HG02870 (cell line): ENCODE data around the gene SEMA3F.
"Not testable (repeated sequence)": the region's sequence is repeated elsewhere in the genome, so short reads cannot be mapped to it uniquely, and the experiment has no call there.

ENCODE experiments used
- ATAC-seq: cut with Tn5 transposase; IDR thresholded peaks from one replicate; pipeline ENCODE4 v1.9.1; 2021; ENCODE audit warnings: mild to moderate bottlenecking, moderate library complexity; ENCODE audit not compliant: unreplicated experiment

The SEMA3F gene

DNA sequence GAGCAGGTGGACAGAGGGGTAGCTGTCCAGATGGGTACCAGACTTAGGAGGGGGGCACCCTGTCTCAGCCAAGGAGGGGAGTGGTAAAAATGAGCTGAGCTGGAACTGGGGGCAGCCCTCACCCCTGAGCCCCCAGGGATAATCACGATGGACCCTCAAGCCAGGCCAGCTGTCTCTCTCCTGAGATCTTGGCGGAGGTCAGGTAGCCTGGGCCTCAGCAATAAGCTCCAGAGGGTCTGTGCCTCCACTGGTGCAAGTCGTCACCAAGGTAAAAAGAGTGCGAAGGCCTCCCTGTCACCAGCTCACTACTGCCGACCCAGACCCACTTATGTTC is 55.0 kb downstream of the SEMA3F start:
- ATAC-seq: no peak

DNA sequence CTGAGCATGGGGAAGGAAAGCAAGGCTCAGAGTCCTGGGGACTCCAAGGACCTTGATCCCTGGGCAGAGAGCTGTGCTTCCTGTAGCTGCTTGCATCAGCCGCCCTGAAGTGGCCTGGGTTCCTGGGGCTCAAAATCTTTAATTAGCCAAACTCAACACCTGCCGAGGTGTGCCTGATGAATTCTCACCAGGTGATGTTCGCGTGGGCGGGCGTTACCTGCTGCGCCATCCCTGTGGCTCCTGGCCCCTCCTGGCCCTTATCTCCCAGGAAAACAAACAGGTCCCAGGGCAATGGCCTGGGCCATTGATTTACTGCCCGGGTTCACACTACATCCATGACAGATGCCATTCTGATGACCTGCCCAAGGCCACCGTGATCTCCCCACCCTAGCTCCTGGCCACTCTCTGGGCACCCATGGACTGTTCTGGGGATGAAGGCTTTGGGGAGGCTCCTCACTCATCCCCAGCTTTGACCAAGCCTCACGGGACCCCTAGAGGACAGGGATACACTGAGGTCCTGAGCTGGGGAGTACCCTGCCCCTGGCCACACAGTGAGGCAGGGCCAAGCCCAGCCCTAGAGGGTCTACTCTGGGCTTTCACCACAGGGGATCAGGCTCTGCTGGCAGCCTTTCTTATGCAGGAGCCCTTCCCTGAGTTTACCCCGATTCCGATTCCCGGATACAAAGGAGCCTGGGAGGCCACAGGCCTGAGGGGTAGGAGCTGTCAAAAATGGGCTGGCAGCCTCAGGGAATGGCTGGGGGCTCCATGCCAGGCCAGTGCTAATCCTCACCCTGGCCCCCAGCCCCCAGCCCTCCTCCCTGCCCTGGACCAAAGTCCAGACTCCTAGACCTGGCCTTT is 55.6 kb downstream of the SEMA3F start:
- ATAC-seq: no peak

DNA sequence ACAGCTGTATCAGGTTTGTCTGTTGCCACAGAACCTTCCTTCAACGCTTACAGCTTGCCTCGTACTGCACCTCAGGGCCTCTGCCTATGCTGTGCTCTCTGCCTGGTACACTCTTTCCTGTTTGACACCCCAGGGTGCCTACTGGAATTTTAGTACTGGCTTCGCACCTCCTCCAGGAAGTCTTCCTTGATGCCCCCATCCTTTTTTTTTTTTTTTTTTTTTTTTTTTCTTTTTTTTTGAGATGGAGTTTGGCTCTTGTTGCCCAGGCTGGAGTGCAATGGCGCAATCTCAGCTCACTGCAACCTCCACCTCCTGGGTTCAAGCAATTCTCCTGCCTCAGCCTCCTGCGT is 56.2 kb downstream of the SEMA3F start:
- not testable (repeated sequence) for ATAC-seq

DNA sequence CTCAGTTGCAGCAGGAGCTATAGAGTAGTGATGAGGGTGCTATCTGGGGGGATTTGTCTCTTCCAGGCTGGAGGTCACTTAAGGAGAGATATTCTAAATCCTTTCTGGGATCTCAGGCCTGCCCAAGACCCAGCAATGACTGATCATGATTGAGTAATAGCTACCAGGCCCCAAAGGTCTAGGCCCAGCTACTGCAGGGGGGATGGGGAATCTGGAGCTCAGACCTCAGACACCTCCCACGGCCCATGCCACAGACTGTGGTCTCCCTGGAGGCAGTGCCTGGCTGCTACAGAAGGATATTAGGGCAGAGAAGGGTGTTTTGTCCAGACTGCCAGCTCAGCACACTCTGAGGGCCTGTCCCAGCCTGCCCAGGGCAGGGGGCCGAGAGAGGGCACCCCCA is 56.8 kb downstream of the SEMA3F start:
- no peak for ATAC-seq

DNA sequence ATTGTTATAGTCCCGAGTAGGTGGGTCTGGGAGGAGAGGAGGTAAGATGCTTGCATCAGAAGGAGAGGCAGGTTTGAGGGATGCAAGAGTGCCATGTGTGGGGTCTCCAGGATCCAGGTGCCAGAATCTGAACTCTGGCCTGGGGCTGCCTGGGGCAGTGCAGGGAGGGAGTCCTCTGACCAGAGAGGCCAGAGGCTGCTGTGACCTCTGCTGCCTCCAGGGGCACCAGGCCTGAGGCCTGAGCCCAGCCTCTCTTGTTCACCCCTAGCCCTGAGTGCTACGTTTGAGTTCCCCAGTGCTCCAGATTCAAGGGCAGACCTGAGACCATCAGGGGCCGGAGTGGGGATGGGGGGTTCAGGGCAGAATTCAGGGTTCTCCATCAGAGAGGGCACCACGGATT is 57.4 kb downstream of the SEMA3F start:
- no peak for ATAC-seq

DNA sequence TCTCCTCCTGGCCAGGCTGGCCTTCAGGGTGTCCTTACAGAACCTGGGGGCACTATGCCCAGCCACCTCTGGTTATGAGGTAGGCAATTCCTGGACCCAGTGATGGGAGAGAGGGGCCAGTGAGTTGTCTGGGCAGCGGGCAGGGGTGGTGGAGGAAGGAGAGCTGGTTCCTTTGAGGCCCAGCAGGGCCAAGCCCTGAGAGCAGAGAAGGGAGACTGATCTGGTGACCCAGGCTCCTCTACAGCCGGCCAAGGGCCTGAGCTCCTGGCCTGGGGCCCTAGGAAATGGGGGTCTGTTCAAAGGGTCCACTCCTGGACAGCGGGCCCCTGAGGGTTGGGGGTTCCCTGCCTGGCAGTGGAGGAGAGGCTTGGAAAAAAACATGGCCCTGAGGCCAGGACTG is 57.8 kb downstream of the SEMA3F start:
- no peak for ATAC-seq

DNA sequence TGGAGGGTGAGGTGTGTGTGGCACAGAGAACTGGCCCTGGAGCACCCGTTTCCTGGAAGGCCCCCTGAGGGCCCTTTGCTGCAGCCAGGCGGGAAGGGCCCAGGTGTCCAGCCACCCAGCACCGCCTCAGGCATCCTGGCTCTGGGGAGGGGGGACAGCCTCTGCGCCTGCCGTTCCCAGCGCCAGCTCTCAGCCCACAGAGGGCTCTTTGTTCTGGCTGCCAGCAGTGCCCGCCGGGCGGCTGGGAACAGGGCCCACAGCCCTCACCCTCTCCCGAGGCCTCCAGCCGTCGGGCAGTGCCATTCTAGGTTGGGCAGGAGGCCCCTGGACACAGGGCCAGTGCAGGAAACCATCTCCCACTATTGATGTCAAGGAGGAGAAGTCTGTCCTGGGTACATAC is 58.2 kb downstream of the SEMA3F start:
- no peak for ATAC-seq

DNA sequence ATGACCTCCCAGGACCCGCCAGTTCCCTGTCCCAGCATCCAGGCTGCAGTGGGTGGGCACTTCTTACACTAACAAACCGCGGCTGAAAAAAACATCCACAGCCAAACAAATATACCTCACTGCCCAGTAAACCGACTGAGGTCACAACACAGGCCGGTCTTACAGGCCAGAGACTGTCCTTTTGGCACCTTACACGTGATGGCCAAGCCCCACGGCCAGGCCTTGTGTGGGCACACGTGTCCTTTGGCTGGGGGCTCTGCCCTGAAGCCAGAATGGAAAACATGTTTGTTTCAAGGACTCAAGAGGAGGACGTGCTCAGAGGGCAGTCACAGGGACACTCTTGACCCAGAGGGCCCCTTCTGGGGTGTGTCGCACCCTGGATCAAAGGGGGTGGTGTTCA is 59.7 kb downstream of the SEMA3F start:
- no peak for ATAC-seq

DNA sequence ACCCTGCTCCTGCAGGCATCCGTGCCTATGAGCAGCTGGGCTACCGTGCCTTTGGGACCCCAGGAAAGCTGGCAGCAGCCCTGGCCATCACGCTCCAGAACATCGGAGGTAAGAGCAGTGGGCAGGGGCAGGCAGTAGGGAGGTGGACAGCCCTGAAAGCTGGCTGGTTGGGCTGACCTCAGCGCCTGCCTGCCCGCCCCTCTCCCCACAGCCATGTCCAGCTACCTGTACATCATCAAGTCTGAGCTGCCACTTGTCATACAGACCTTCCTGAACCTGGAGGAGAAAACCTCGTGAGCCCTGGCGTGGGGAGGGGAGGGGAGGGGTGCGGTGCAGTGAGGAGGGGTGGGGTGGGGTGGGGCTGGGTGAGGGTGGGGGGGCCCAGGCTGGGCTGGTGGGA is 60.4 kb downstream of the SEMA3F start:
- no peak for ATAC-seq

DNA sequence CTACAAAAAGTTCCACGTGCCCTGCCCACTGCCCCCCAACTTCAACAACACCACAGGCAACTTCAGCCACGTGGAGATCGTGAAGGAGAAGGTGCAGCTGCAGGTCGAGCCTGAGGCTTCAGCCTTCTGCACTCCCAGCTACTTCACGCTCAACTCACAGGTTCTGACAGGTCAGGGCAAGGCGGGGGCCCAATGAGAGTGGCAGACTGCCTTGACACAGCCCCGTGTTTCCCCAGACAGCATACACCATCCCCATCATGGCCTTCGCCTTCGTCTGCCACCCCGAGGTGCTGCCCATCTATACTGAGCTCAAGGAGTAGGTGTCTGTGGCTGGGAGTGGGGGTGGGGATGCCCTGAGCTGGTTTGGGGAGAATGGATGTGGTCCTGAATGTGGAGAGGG is 62.6 kb downstream of the SEMA3F start:
- ATAC-seq: no peak

DNA sequence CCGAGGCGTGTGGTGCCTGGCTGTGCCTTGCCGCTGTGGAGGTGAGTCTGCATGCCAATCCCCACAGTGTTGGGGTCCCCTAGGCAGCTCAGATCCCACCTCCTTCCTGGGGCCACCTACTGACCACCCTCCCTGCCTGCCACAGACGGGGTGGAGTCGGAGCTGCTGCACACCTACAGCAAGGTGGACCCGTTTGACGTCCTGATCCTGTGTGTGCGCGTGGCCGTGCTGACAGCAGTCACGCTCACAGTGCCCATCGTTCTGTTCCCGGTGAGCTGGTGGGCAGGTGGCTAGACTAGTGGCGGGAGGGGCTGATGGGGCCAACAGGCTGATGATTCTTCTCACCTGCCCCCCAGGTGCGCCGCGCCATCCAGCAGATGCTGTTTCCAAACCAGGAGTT is 63.3 kb downstream of the SEMA3F start:
- ATAC-seq: no peak

DNA sequence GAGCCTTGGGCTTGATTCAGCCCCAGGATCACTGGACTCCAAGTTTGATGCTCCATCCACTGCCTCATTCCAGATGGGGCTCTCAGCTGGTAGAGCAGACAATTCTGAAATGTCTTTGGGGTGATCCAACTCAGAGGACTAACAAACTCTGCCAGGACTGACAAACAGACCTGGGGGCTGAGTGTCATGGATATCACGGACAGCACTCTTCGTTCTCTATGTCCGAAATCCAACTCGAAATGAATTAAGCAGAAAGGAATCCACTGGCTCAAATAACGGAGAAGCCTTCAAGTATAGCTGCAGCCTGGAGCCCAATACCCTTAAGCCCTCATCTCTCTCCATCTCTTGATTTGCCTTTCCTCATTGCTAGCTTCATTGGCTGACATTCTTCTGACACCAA is 64.2 kb downstream of the SEMA3F start:
- ATAC-seq: no peak

DNA sequence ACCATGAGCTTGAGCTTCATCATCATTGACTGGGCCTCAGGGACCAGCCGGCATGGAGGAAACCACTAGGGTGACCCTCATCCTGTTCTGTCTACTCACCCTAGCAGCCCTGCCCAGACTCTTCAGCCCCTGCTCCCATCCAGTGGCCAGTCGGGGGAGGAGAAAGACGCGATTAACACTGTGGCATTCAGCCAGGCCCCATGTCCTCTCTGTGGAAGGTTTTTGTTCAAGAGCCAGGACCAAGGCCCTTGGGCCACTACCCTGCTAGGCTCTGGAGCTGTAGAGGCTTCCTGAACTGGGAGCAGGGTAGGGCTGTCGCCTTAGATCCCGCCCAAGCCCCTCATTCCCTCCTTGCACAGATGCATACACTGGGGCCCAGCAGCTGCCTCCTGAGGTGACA is 65.0 kb downstream of the SEMA3F start:
- ATAC-seq: no peak

DNA sequence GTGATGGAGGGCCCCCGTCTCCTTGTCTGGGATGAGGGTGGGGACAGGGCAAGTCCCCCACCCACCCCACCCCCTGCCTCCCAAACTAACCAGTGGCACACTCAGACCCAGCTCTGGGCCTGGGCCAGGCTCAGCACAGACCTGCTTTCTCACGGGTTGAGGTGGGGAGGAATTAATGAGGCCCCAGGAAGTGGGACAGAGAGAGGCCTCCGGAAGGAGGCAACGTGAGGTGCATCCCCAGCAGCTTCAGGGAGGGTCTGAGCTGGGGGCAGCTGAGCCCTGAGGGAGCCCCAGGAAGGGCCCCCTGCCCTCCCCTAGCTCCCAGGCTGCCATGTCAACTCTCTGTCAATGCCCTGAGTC is 65.9 kb downstream of the SEMA3F start:
- ATAC-seq: no peak

DNA sequence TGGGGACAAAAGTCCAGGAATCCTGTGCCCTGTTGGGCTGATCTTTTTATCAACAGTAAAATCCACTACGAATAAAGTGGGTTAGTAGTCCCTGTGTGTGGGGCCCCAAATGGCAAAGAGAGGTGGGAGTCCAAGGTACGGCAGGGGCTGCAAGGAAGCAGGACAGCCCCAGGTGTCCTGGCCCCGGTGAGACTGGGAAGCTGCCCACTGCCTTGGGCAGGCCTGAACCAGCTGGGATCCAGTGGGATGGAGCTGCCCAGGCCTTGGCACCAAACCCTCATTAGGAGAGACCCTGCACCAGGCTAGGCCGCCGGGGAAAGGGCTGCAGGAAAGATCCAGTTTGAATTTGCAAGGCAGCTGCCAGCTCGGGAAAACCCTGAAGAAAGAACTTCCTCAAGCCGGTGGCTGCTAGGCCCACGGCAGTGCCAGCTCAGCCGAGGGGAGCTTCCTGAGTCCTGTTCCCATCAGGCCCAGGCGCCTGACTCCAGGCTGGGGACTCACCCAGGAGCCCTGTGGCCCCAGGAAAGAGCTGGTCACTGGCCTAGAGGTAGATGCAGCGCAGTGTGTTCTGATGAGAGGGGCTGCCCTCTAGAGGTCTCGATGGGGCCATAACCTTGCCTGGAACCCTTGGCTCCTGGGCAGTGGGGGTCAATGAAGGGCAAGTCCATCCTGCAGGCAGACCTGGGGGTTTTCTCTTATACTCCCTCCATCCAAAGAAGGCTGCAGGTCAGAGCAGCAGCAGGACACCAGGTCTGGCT is 66.5 kb downstream of the SEMA3F start:
- ATAC-seq: no peak

DNA sequence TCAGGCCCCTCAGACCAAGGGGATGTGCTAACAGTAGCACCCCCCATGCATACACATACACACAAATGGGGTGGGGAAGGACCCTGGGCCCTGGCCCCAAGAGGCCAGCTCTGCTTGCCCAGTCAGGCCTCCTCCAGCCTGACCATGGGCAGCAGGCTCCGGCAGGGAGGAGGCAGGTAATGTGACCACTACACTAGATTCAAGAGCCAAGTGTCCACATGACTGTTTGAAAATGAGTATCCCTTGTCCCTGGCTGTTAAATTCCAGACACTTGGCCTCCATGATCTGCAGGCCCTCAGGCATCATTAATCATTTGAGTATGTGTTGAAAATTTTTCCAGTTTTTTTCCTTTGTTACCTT is 67.0 kb downstream of the SEMA3F start:
- no peak for ATAC-seq

DNA sequence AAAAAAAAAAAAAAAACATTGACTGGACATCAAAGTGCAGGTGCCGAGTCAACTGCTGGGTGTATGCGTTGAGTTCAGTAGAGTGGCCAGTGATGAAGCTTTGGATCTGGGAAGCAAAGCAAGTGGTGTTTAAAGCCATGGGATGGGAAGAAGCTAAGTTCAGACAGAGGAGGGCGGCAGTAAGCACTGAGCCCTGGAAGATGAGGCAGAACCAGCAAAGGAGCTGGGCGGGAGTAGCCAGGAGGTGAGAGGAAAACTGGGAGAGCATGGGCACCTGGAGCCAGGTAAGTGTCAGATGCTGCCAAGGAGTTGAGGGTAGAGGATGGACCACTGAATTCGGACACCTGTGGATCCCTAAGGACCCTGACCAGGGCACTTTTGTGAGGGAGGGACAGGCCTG is 69.5 kb downstream of the SEMA3F start:
- no peak for ATAC-seq

DNA sequence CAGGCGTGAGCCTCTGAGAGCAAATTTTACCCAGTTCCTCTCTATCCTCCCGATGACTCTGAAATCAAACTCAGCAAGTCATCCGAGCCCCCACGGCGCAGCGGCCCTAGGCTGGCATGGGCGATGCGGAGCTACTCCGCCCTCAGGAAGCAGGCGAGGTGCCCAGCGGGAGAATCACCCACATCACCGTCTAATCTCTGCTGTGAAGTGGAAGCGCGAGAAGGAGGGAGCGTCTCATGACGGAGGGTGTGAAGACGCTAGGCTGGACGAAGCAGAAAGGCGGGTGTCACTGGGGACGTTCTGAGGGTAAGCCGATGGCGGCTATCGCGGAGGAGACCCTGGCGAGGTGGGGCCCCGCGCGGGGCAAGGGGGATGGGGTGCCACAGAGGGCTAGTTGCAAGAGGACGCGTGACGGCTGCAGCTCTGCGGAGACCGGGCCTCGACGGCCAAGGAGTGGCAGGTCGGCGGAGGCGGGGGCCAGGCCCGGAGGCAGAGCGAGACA is 71.8 kb downstream of the SEMA3F start:
- no peak for ATAC-seq

DNA sequence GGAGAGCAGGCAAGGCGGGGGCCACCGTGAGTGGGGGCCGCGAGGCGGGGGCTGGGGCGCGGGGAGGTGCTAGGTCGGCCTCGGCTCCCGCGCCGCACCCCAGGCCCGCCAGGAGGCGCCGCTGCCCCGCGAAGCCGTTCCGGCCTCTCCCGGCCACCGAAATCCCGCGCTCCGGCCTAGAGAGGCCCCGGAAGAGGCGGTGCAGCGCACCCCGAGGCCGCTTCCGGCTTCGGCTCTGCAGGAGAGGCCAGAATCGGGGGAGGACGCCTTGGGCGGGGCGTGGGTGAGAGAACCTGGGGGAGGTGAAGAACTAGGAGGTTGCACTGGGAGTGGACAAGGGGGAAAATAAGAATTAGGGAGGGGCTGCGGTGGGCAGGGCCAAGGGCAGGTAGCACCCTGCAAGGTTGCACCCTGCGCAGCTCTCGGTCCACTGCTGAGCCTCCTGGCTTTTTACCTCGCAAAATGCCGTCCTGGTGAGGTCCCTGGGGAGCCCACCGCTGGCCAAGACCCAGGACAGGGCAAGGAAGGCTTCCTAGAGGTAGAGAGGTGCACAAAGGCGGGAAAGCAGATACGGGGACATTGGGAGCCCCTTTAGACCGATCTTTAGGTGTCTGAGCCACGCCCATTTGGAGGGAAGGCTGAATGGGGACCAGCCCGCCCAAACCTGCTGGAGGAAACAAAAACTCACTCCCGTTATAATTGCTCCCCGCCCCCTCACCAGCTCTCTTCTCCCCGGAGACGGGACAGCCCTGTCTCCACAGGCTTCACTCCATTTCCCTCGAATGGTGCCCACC is 72.5 kb downstream of the SEMA3F start:
- ATAC-seq: peak; percentile 81

DNA sequence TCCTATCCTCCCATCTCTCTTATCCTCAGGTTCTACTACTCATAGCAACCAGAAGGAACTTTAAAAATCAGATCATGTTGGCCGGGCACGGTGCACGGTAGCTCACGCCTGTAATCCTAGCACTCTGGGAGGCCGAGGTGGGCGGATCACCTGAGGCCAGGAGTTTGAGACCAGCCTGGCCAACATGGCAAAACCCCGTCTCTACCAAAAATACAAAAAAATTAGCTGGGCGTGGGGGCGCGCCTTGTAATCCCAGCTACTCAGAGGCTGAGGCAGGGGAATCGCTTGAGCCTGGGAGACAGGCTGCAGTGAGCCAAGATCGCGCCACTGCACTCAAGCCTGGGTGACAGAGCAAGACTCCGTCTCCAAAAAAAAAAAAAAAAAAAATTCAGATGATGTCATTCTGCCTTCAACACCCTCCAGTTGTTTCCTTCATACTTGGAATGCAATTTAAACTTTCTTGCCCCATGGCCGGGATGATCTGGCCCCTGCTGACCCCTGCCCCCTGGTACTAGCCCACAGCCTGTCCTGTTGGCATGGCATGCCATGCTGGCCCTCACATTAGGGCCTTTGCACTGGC is 73.2 kb downstream of the SEMA3F start:
- not testable (repeated sequence) for ATAC-seq

DNA sequence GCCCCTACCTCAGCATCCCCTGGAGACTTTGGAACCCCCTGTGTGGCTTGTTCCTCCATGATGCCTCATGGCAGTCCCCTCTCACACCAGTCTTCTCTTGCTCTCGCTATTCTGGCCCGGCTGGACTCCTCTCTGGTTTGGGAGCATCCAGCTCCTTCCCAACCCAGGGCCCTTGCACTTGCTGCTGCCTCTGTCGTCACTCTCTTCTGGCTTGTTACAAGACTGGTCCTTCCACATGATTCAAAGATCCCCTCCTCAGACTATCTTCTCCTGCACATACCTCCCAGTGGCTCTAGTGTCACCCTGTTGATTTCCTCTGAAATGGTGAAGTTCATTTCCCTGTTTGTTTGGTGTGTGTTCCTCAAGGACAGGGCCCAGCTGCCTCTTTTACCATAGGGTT is 74.4 kb downstream of the SEMA3F start:
- ATAC-seq: no peak
